ENCODE measurements around the gene GMDS. TPM values are rescaled to one million over a fixed set of nuclear protein-coding genes. Genes with fewer than 3 reads are reported as not detected.

Gene GMDS
- total and polyA plus RNA-seq, 2 donors (not counting 3 experiments of a cell fraction or from before 2014, with no cell fraction given) = 9.8 to 23.5 TPM

- no peak for TF ChIP-seq JUN (IDR thresholded peaks at IDR 0.05; ENCODE audit: borderline replicate concordance, insufficient read depth, insufficient read length, low read depth)
- no peak for TF ChIP-seq MYC (IDR thresholded peaks at IDR 0.05; ENCODE audit: low read depth, low read length)
- no peak for TF ChIP-seq FOS (IDR thresholded peaks at IDR 0.05; ENCODE audit: borderline replicate concordance, insufficient read depth, low read length)
- TF ChIP-seq EZH2 (IDR thresholded peaks at IDR 0.05; ENCODE audit: borderline replicate concordance, low read depth, low read length, severe bottlenecking) = no peak
- TF ChIP-seq MAX (IDR thresholded peaks at IDR 0.05; ENCODE audit: insufficient read depth, insufficient read length) = no peak
- no peak for TF ChIP-seq POLR2A (IDR thresholded peaks at IDR 0.05; ENCODE audit: low read depth, low read length)
- TF ChIP-seq POLR2AphosphoS5 (IDR thresholded peaks at IDR 0.05; ENCODE audit: insufficient read depth, low read depth, low read length) = no peak
- TF ChIP-seq CTCF (IDR thresholded peaks at IDR 0.05; ENCODE audit: extremely low read depth in 1 of 2, insufficient read depth in 1 of 2, low read depth in 1 of 2, low read length in 2 of 2) = no peak
- no peak for TF ChIP-seq GATA2 (IDR thresholded peaks at IDR 0.05; ENCODE audit: insufficient read depth, insufficient read length, low read depth, low read length)
- H3K36me3 ChIP-seq (ENCODE audit: control insufficient read depth in 2 of 2, extremely low read depth in 1 of 2, insufficient read depth in 2 of 2, low read length in 2 of 2) = no peaks in the 10 kb centered on the region
- FAIRE-seq = no peak
- H3K4me1 ChIP-seq (ENCODE audit: control insufficient read depth, extremely low read depth, insufficient read depth, low read length) = no peaks in the 10 kb centered on the region
- ChIA-PET CTCF (interaction anchor here (0.6 kb wide), 1 partner anchor 50 kb away, joined by 3 read pairs; no protein-coding TSS in a partner anchor), POLR2A (no interaction called here)
- no peak overlapping the region for H3K4me3 ChIP-seq (replicated peaks in 1 of 3; ENCODE audit: insufficient read depth in 1 of 3, low read depth in 1 of 3, low read length in 3 of 3)
- no peak overlapping the region for H3K9ac ChIP-seq (replicated peaks; ENCODE audit: extremely low read depth, insufficient read depth, low read length)
- no peak for DNase-seq (ENCODE audit: low read depth, low spot score)
- H3K27ac ChIP-seq (ENCODE audit: insufficient read depth, low read depth, low read length) = no peak overlapping the region
- H4K20me1 ChIP-seq (replicated peaks; ENCODE audit: control insufficient read depth, extremely low read depth, insufficient read depth, low read length) = no peaks in the 10 kb centered on the region
- no peaks in the 10 kb centered on the region for H3K79me2 ChIP-seq (ENCODE audit: control insufficient read depth, insufficient read depth, low read length)
- H3K4me2 ChIP-seq (ENCODE audit: insufficient read depth, low read length) = no peak overlapping the region
- no peaks in the 10 kb centered on the region for H3K9me1 ChIP-seq (replicated peaks; ENCODE audit: control insufficient read depth, extremely low read depth, insufficient read depth, low read length)
- no peaks in the 10 kb centered on the region for H3K9me3 ChIP-seq (replicated peaks; ENCODE audit: control insufficient read depth, insufficient read depth, low read length)
- dilution Hi-C loops (cut with MboI; ENCODE audit: extremely low pct_ligation_motif_present, low sequenced_read_pairs) (no loop called here), intact Hi-C loops (cut with micrococcal nuclease) (no loop called here)
- H3K27me3 ChIP-seq (ENCODE audit: control insufficient read depth in 2 of 2, insufficient read depth in 2 of 2, low read length in 2 of 2) = no peaks in the 10 kb centered on the region
- H2AFZ ChIP-seq (ENCODE audit: low read depth, low read length) = no peak overlapping the region
- BruUV-seq (replicated peaks) = no TSS peak
Measured at GRCh38 chr6:1736346-1737105, 508.9 kb downstream of the GMDS start.

Data from endothelial cell of umbilical vein (primary cell).